HG02763 (cell line): ENCODE results near the gene FNDC3B.

Source experiments
- ATAC-seq: cut with Tn5 transposase; IDR thresholded peaks from one replicate; pipeline ENCODE4 v1.9.1; 2021; ENCODE audit warnings: mild to moderate bottlenecking, moderate library complexity; ENCODE audit not compliant: unreplicated experiment

FNDC3B gene

DNA sequence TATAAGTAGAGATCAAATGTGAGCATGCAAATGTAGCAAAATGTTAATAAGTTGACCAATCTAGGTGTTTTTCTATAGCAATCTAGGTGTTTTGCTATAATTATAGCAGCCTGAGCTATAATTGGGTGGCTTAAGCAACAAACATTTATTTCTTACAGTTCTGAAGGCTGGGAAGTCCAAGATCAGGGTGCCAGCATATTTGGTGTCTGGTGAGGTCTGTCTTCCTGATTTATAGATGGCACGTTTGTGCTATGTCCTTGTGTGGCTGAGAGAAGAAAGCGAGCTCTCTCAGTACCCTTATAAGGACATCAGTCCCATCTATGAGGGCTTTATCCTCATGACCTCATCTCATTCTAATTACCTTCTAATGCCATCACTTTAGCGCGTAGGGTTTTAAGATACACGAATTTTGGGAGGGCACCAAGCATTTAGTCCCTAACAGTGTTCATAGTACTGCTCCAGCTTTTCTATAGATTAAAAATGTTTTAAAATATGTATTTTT, 237.8 kb downstream of the FNDC3B start:
- ATAC-seq = no peak

GRCh38 chr3:172279191-172279640, 239.8 kb downstream of the FNDC3B start:
- no peak for ATAC-seq

- no peak for ATAC-seq
Measured at GRCh38 chr3:172279974-172280373, 240.6 kb downstream of the FNDC3B start.

DNA sequence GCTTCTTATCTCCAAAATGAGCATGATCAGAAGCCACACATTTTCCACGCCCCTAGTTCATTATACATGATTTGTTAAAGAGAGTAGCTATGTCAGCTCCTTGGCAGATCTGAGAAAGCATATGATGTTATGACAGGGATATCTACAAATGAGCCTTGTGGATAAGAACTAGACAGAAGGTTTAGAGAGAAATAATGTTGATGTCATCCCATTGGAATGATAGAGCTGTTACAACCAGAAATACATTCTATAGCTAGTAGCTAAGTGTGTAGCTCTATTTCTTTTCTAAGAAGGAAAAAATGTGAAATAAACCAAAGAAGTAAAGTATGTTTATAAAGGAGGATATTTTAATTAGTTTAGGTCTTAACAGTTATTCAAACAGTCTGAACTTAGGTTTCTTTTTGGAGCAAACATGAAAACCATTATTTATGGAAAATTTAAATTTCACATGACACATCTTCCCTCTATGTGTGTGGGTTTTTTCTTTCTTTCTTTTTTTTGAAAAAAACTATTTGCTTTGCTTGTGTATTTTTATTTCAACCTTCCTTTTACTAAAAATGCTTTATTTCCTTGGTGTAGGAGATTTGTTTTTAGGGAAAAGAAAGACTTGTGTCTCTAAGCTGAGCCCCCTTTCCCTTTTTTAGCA, 241.2 kb downstream of the FNDC3B start:
- ATAC-seq = no peak

GRCh38 chr3:172281884-172282283, 242.5 kb downstream of the FNDC3B start:
- no peak for ATAC-seq

DNA sequence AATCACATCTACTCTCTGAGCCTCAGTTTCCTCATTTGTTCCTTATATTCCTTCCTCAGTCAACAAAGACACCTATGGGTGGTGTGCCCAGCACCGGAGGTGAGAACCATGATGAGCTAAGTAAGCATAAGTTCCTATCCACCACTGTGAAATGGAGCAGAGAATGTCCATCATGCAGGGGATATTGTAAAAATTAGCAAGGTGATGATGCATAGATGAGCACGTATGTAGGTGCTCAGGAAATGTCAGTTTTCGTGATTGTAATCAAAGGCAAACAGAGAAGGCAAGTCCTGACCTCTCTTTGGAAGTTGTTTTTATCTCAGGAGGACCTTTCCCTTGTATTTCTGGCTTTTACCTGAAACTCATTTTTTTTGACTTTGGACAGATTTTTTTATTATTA, 243.5 kb downstream of the FNDC3B start:
- no peak for ATAC-seq

DNA sequence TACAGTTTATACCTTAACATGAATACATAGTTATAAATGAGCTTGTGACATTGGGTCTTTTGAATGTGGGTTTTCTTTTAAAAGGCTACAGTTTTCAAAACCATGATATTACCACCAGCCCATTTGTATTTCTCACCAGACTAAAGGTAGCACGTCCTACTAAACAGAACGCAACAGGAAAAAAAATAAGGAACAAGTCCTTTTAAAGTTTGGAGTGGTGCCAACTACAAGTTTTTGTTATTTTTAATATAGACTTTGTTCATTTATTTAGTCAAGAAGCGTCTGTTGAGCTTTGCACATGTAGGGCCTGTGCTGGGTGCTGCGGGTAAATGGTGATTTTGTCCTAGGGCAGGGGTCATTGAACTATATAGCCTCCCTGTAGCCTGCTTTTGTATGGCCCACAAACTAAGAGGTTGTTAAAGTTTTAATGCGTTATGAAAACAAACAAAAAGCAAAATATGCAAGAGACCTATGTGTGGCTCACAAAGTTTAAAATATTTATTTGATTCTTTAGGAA, 244.5 kb downstream of the FNDC3B start:
- no peak for ATAC-seq

GRCh38 chr3:172285844-172286243, 246.5 kb downstream of the FNDC3B start:
- ATAC-seq = no peak

DNA sequence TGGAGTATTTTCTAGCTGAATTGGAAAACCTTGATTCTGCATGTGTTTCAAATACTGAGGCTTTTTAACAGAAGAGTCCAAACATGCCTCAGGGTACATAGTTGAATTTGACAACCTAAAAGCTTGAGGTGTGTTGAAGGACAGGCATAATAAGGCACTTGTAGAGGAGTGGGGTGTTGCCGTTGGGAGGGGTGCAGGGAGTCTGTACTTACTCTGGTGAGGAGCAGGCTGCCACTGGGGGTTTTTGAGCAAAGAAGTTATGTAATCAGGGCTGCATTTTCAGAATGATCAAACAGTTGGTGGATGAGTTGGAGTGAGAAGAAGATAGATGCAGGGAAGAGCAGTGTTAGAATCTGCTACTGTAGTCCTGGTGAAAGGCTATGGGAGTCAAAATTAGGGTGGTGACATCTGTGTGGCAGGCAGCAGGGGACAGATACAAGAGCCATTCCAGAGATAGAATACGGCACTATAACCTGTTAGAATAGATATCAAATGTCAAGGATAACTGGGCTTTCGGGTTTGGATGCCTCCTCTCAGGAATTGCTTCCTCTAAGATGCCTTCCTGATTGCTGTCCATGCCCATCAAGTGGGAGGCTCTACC, 247.3 kb downstream of the FNDC3B start:
- ATAC-seq = no peak

- ATAC-seq = no peak
Measured at GRCh38 chr3:172287937-172288477, 248.6 kb downstream of the FNDC3B start.

DNA sequence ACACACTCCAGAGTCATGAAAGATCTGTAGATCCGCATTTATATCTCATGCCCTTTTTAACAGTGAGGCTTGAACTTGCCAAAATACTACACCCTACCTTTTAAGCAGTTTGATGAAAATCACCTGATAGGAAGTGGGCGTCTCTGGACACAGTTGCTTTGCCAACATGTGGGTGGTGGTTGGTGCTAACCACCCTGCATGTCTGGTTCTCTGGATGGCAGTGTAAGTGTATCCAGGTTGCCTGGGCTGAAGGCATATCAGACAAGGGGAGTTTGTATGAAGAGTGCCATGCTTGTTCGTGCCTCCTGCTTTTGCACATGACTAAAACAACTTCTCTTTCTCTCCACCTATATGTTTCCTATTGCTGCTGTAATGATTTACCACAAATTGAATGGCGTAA, 249.3 kb downstream of the FNDC3B start:
- no peak for ATAC-seq

- ATAC-seq = peak; percentile 57
Measured at GRCh38 chr3:172289583-172289982, 250.2 kb downstream of the FNDC3B start.

DNA sequence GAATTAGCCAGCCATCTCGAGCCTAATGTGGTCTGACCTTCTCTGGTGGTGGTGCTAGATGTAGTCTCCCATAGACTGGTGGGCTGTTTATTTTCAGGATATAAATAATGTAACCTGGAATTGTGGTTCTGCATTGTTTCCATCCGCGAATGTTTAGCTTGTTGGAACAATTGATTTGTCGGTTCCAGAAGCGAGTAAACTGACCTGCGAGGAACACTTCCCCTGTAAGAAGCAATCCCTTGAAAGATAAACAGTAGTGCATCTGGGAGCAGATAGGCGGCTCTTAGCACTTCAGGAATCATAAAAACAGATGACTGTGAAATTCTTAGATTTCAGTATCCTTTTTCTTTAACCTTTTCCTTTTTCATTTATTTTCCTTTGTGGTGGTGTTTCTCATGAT, 251.1 kb downstream of the FNDC3B start:
- ATAC-seq = no peak

DNA sequence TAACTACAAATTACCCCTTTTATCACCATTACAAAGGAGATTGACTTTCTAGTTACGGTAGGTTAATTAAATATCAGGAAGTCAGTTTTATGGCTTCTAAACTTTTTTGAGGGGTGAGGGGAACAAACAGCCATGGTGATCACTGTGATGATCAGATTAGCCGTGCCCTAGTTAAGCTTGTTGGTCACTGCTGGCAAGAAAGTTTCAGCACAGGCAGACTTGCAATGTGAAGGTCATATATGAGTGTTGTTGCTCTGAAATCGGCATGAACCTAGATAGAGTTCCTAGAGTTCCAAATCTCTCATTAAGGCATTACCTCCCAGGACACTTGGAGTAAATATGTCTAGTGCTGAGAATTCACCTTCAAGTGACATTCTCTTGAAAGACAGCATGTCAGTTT, 252.3 kb downstream of the FNDC3B start:
- ATAC-seq = no peak

GRCh38 chr3:172292422-172292821, 253.0 kb downstream of the FNDC3B start:
- ATAC-seq = no peak

DNA sequence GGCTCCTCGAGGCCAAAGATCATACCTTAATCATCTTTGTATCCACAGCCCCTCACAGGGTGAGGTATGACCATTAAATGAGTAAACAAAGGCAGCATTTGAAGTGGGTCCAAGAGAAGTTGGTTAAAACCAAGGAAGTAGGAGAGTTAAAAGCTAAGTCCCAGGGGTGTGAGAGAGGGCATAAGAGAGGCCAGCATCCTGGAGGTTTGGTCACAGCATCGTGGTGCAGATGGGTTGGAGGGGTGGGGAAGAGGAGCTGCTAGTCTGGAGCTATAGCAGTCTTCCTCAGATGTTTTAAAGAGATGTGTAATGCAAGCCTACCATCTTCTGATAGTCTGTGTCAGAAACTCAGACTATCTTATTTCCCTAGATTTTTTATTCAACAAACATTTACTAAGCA, 253.7 kb downstream of the FNDC3B start:
- no peak for ATAC-seq

DNA sequence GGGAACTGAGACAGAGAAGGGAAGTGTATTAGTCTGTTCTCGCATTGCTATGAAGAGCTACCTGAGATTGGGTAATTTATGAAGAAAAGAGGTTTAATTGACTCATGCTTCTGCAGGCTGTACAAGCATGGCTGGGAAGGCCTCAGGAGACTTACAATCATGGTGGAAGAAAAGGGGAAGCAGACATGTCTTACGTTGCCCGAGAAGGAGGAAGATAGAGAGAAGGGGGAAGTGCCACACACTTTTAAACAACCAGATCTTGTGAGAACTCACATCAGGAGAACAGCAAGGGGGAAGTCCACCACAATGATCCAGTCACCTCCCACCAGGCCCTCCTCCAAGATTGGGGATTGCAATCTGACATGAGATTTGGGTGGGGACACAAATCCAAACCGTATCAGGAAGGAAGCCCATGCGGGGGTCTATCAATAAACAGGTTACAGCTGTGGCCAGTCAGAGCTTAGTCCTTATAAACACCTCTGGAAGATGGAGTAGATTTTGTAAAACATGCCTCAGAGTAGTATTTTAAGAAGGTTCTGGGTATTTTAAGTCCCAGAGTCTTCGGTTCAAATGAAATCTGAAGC, 254.9 kb downstream of the FNDC3B start:
- ATAC-seq = no peak

GRCh38 chr3:172296248-172296974, 257.0 kb downstream of the FNDC3B start:
- no peak for ATAC-seq

- no peak for ATAC-seq
Measured at GRCh38 chr3:172296975-172297332, 257.6 kb downstream of the FNDC3B start.

DNA sequence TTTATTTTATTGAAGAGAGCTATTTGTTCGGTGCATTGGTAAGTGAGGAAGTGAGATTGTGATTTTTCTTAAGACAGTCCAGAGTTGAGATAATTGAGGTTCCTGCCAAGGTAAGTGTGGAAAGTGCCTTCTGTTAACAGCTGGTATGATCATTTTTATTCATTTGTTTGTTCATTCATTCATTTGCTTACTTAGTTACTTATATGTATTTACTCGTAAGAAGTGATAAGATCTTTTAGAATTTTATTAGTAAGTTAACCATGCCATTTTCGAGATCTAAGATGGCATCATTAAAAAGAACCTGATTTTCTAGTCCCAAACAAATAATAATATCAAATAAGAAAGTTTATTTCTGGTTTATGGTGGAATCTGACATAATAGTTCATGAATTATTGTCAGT, 258.9 kb downstream of the FNDC3B start:
- no peak for ATAC-seq

DNA sequence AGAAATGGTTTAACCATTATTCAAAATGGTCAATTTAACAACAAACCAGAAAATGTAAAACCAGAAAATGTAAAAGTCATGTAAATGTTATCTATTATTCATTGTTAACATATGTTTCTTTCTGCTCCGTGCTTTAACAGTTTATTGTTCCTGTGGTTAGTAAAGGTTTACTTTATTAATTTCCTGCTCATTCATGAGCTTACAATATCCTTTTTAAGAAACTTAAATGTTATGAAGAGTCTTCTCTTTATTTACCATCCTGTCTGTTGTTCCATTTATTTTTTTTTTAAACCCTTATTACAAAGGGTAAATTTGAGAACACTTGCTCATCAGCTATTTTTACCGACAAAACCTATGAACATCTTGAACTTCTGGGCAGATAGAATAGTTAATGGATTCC, 260.8 kb downstream of the FNDC3B start:
- no peak for ATAC-seq
